Lower lobe of right lung (tissue), 2 donors: ENCODE data around the gene PDE2A. TPM values are rescaled to one million over a fixed set of nuclear protein-coding genes. Genes with fewer than 3 reads are reported as not detected.
A peak's percentile ranks its signal among the peaks of the same experiment; 100 is the strongest.

ENCODE experiments used
- ATAC-seq, 2 donors: fragments of 200-7000 bp; cut with Tn5 transposase; one replicate each; pipeline ENCODE4 v1.9.1; 2020 to 2022; ENCODE audit warnings: mild to moderate bottlenecking in 2 of 2, moderate library complexity in 2 of 2
- DNase-seq: peaks from one replicate; pipeline ENCODE4 v3.0.0-alpha.2; 2020
- H3K27ac ChIP-seq: fragments of 200-600 bp; one replicate; pipeline ENCODE4 v1.8.0; 2022
- H3K27me3 ChIP-seq: fragments of 200-600 bp; one replicate; pipeline ENCODE4 v1.8.0; 2022; ENCODE audit warnings: low read depth
- H3K36me3 ChIP-seq: fragments of 200-600 bp; one replicate; pipeline ENCODE4 v1.8.0; 2022; ENCODE audit warnings: mild to moderate bottlenecking
- H3K4me1 ChIP-seq: fragments of 200-600 bp; one replicate; pipeline ENCODE4 v1.8.0; 2022
- H3K4me3 ChIP-seq: fragments of 200-600 bp; one replicate; pipeline ENCODE4 v1.8.0; 2022; ENCODE audit warnings: mild to moderate bottlenecking
- H3K9me3 ChIP-seq: fragments of 200-600 bp; one replicate; pipeline ENCODE4 v1.8.0; 2022
- intact Hi-C: fragments of 100-400 bp; cut with DNase I; formaldehyde crosslinking; loops from one replicate; pipeline ENCODE4 v1.11.0; 2022
- total RNA-seq: library from RNA; stranded (reverse); fragmentation: NEBNext Ultra II Directional; extraction: Animal tissue kit (Norgen Biotek cat#: 25700); gene quantifications from one replicate; pipeline ENCODE4 v1.2.1, GENCODE V29; 2021
- TF ChIP-seq, protein P1 (sequence below): fragments of 200-600 bp; IDR thresholded peaks from one replicate; pipeline ENCODE4 v1.8.0; 2022; ENCODE audit warnings: antibody characterized with exemption, mild to moderate bottlenecking
- donor health status: DM: no; HTN: yes; CAD: no; lungs with severe emphysema.

The PDE2A gene
- total RNA-seq, 1 donor from 2014 or later, result 19.5 TPM

DNA sequence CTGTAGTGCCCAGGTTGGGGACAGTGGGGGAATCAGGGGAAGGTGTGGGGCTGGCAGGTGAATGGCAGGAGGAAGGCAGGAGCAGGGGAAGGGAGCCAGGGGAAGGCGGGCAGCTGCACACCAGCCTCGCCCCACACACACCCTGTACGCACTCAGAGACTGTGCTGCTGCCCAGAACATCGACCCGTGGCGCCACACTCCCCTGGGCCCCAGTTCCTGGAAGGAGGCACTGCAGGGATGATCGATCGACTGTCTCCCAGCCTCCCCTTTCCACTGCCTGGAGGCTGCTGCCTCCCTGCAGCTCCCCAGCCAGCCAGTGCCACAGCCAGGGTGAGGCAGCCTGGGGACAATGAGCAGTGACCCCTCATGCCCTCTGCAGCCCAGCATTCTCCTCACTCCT lies 19.2 kb downstream of the PDE2A start:
- peaks cover 8% of the 10 kb centered on the region for H3K27me3 ChIP-seq
- intact Hi-C loops, result no loop called here
- H3K36me3 ChIP-seq, result no peaks in the 10 kb centered on the region
- ATAC-seq (no peak), DNase-seq (no peak)
- no peak overlapping the region for H3K4me3 ChIP-seq
- H3K9me3 ChIP-seq, result no peaks in the 10 kb centered on the region
- no peak overlapping the region for H3K27ac ChIP-seq
- TF ChIP-seq, protein P1, sequence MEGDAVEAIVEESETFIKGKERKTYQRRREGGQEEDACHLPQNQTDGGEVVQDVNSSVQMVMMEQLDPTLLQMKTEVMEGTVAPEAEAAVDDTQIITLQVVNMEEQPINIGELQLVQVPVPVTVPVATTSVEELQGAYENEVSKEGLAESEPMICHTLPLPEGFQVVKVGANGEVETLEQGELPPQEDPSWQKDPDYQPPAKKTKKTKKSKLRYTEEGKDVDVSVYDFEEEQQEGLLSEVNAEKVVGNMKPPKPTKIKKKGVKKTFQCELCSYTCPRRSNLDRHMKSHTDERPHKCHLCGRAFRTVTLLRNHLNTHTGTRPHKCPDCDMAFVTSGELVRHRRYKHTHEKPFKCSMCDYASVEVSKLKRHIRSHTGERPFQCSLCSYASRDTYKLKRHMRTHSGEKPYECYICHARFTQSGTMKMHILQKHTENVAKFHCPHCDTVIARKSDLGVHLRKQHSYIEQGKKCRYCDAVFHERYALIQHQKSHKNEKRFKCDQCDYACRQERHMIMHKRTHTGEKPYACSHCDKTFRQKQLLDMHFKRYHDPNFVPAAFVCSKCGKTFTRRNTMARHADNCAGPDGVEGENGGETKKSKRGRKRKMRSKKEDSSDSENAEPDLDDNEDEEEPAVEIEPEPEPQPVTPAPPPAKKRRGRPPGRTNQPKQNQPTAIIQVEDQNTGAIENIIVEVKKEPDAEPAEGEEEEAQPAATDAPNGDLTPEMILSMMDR, result no peak
- H3K4me1 ChIP-seq, result no peaks in the 10 kb centered on the region

DNA sequence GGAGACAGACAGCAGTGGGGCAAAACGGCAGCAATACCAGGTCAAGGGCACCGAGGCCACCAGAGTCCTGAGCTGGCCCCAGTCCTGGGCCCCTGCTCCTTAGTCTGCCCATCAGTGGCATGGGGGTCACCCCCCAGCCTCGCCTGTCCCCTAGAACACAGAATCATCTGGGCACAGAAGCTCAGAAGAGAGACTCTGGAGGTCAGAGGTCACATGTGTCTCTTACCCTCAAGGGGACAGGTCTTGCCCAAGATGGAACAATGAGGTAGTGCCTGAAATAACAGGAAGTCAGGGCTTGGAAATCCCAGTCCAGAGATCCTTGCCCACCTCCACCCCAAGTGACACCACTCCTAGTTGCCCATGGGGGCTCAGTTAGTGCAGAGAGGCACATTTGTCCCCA lies 20.6 kb downstream of the PDE2A start:
- Histone ChIP-seq H3K4me1 (no peaks in the 10 kb centered on the region), H3K9me3 (no peaks in the 10 kb centered on the region), H3K27ac (no peak overlapping the region), H3K4me3 (no peak overlapping the region), H3K27me3 (peaks cover 8% of the 10 kb centered on the region), H3K36me3 (no peaks in the 10 kb centered on the region)
- TF ChIP-seq, protein P1, result no peak
- DNase-seq, result no peak
- intact Hi-C loops, result no loop called here
- ATAC-seq, result peak in 1 of 2 donors; percentile 28

DNA sequence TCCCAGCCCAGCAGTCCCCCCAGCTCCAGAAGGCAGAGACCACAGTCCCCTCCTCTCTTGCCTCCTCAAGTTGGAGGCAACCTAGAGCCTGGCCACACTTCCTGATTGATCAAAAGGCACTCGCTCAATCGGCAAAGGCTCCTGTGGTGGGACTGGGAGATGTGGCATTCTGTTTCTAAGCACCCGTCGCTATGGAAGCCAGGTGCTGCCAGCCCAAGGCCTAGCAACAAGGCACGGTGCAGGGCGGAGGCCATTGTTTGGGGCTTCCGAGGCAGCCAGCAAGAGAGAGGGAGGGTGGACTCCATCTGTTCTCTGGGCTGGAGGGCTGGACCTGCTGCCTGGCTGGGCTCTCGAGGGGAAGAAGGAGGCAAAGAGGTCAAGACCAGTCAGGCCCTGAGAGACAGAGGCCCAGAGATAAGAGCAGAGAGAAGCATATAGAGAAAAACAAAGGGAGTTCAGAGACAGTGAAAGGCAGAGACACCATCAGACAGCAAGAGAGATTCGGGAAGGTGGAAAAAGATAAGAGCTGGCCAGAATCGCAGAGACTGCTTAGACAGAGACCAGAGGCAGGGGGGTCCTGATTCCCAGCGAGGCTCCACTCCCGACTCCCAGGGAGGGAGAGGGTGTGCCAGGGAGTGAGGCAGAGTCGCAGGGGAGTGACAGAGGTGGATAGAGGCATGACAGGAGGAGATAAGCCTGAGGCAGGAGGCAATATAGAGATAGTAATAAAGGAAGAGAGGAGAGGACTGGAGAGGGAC lies 21.2 kb downstream of the PDE2A start:
- ATAC-seq, result no peak
- Histone ChIP-seq H3K9me3 (no peaks in the 10 kb centered on the region), H3K27me3 (peaks cover 8% of the 10 kb centered on the region), H3K4me3 (no peak overlapping the region), H3K36me3 (no peaks in the 10 kb centered on the region), H3K27ac (no peak overlapping the region), H3K4me1 (no peaks in the 10 kb centered on the region)
- no peak for DNase-seq
- intact Hi-C loops, result no loop called here
- TF ChIP-seq, protein P1, result no peak

DNA sequence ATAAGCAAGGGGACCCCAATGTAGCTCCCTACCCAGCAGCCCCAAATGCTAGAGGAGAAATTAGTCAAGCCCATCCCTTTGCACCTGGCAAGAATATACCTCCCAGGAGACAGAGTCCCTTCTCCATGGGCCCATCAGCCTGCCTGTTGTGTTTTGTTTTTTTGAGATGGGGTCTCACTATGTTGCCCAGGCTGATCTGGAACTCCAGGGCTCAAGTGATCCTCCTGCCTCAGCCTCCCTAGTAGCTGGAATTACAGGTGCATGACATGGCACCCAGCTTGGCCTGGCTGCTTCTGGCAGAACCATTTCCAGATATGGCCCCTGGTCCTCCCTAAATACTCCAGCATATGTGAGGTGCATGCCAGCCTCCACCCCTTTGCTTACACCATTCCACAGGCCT lies 22.1 kb downstream of the PDE2A start:
- H3K27ac ChIP-seq, result no peak overlapping the region
- H3K4me3 ChIP-seq, result no peak overlapping the region
- H3K4me1 ChIP-seq, result no peaks in the 10 kb centered on the region
- ATAC-seq (no peak), DNase-seq (no peak)
- no peaks in the 10 kb centered on the region for H3K36me3 ChIP-seq
- H3K27me3 ChIP-seq, result peaks cover 5% of the 10 kb centered on the region
- intact Hi-C loops, result no loop called here
- no peaks in the 10 kb centered on the region for H3K9me3 ChIP-seq
- TF ChIP-seq, protein P1, result no peak

DNA sequence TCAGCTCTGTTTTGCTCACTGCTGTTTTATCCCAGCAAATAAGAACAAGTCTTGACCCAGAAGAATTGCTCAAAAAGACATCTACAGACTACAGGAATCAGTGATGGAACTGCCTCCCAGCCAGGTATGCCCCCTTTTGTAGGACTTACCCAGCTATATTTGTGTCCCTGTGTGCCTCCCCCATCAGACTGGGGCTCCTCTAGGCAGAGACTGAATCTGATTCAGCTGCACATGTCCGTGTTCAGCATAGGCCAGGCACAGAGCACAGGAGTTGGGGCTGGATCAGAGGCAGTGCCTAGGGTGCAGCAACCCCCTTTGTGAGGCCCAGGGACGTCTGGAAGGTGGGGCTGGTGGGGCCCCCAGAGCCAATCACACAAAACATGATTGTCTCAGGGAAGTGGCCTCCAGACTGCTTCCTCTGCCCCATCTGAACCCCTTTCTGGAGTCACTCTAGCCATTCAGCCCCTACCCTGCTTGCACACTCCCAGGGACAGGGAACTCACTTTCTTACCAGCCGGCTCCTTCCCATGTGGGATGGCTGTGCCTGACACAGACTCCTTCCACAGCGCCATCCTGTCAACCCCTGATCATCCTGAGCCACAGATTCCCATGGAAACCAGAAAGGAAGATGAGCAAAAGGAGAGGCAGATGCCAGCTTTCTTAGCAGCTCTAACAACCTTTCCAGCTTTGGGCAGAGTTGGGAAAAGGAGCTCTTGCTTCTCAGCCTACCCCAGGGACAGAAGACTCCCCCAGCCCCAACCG lies 24.8 kb downstream of the PDE2A start:
- DNase-seq, result no peak
- Histone ChIP-seq H3K36me3 (no peaks in the 10 kb centered on the region), H3K4me3 (no peak overlapping the region), H3K9me3 (no peaks in the 10 kb centered on the region), H3K27ac (no peak overlapping the region), H3K4me1 (no peaks in the 10 kb centered on the region), H3K27me3 (peaks cover 5% of the 10 kb centered on the region)
- intact Hi-C loops, result no loop called here
- TF ChIP-seq, protein P1, result no peak
- no peak for ATAC-seq
